Skeletal muscle cell (primary cell): Measurements from ENCODE around the gene PPP1R8.

Experiments used
- DNase-seq: peaks from one replicate; pipeline ENCODE4 v3.0.0-alpha.2; 2010; ENCODE audit warnings: low read depth
- H3K4me3 ChIP-seq: 2 replicates; pipeline ENCODE4 v1.5.1; 2011; ENCODE audit warnings: low read depth, mild to moderate bottlenecking, control low read depth, low read length, moderate library complexity

PPP1R8 gene

GRCh38 chr1:27886744-27887143 is 56.2 kb downstream of the PPP1R8 start:
- no peak for DNase-seq
- H3K4me3 ChIP-seq, result no peak overlapping the region

GRCh38 chr1:27887215-27888021 is 56.8 kb downstream of the PPP1R8 start:
- no peak for DNase-seq

GRCh38 chr1:27889506-27889905 is 58.9 kb downstream of the PPP1R8 start:
- no peak for DNase-seq
- H3K4me3 ChIP-seq, result no peak overlapping the region

More at GRCh38 chr1:27887215-27888021, 56.8 kb downstream of the PPP1R8 start:
- H3K4me3 ChIP-seq, result no peak overlapping the region

- no peak overlapping the region for H3K4me3 ChIP-seq
- no peak for DNase-seq
These were observed 60.8 kb downstream of the PPP1R8 start for GRCh38 chr1:27891196-27891889.

- no peak overlapping the region for H3K4me3 ChIP-seq
- DNase-seq, result no peak
These were observed 63.9 kb downstream of the PPP1R8 start for GRCh38 chr1:27894521-27894920.
